HCT116 (cell line): Measurements from ENCODE around the gene STK32B. TPM values are rescaled to one million over a fixed set of nuclear protein-coding genes. Genes with fewer than 3 reads are reported as not detected.

Source experiments
- ATAC-seq: fragments of 200-7000 bp; cut with Tn5 transposase; 2 replicates; pipeline ENCODE4 v1.9.1; 2020; ENCODE audit warnings: mild to moderate bottlenecking, moderate library complexity
- BruUV-seq: library from RNA; stranded (reverse); fragments of 400-500 nt; replicated peaks from 2 replicates; lab custom pipeline; 2021; lab: Mats Ljungman, UMichigan
- CTCF ChIA-PET: fragments of 300-600 bp; sonication (Branson Sonifier 250); formaldehyde crosslinking; loops from one replicate; lab custom pipeline; 2021; ENCODE audit warnings: antibody characterized with exemption; lab: Charles Lee
- POLR2A ChIA-PET: fragments of 300-600, 350-600 bp; sonication (Branson Sonifier 250); formaldehyde crosslinking; loops from one replicate; lab custom pipeline; 2021; ENCODE audit warnings: antibody characterized with exemption; lab: Charles Lee
- RAD21 ChIA-PET, 2 experiments: fragments of 300-600 bp; sonication (Branson Sonifier 250); formaldehyde crosslinking; loops; one replicate each; lab custom pipeline; 2023; ENCODE audit warnings: low total read pairs in 2 of 2; ENCODE audit not compliant: uncharacterized antibody in 2 of 2, unreplicated experiment in 2 of 2, low non-redundant PET in 1 of 2; lab: Charles Lee
- DNase-seq: peaks from one replicate; pipeline ENCODE4 v3.0.0-alpha.2; 2010; ENCODE audit warnings: low read depth, low spot score
- H2AFZ ChIP-seq: fragments of 200-600 bp; shearing (Covaris generic), sonication (generic); 2 replicates; pipeline ENCODE4 v1.6.1; 2017; ENCODE audit warnings: low read depth, mixed run types, mixed read lengths, antibody characterized with exemption, low read length; ENCODE audit not compliant: poor library complexity, severe bottlenecking
- H3K27ac ChIP-seq: 2 replicates; pipeline ENCODE4 v1.5.1; 2012; ENCODE audit warnings: low read depth, low read length
- H3K27me3 ChIP-seq: fragments of 200-600 bp; sonication (generic); 2 replicates; pipeline ENCODE4 v1.6.1; 2016; ENCODE audit warnings: mixed run types, low read length, mixed read lengths; ENCODE audit not compliant: insufficient read depth
- H3K36me3 ChIP-seq, 2 experiments: fragments of 200-500 bp in 1 of 2; fragments of 200-600 bp in 1 of 2; sonication (Bioruptor generic) in 1 of 2; sonication (generic) in 1 of 2; 2 replicates each; pipeline versions ENCODE4 v1.5.1 to v1.6.1; 2014 to 2016; ENCODE audit warnings: low read length in 2 of 2, inconsistent platforms in 1 of 2, mixed read lengths in 1 of 2, mixed run types in 1 of 2; ENCODE audit not compliant: insufficient read depth in 2 of 2, control insufficient read depth in 1 of 2
- H3K4me1 ChIP-seq, 2 experiments: fragments of 200-600 bp in 1 of 2; sonication (generic) in 1 of 2; 2 replicates each; pipeline versions ENCODE4 v1.5.1 to v1.6.1; 2012 to 2017; ENCODE audit warnings: low read length in 2 of 2, inconsistent platforms in 1 of 2, mild to moderate bottlenecking in 1 of 2, mixed read lengths in 1 of 2, mixed run types in 1 of 2, moderate library complexity in 1 of 2; ENCODE audit not compliant: insufficient read depth in 2 of 2, control insufficient read depth in 1 of 2
- H3K4me2 ChIP-seq: fragments of 200-600 bp; sonication (generic); 2 replicates; pipeline ENCODE4 v1.6.1; 2017; ENCODE audit warnings: mixed run types, low read length, mixed read lengths
- H3K4me3 ChIP-seq, 2 experiments: fragments of 200-600 bp in 1 of 2; sonication (generic) in 1 of 2; replicated peaks in 1 of 2; 2 replicates each; pipeline ENCODE4 v1.5.1; 2011 to 2016; ENCODE audit warnings: low read length in 2 of 2, control low read depth in 1 of 2, low read depth in 1 of 2, mild to moderate bottlenecking in 1 of 2, mixed read lengths in 1 of 2, mixed run types in 1 of 2
- H3K79me2 ChIP-seq: fragments of 200-600 bp; sonication (generic); 2 replicates; pipeline ENCODE4 v1.6.1; 2017; ENCODE audit warnings: mild to moderate bottlenecking, mixed run types, low read length, moderate library complexity, mixed read lengths; ENCODE audit not compliant: insufficient read depth
- H3K9ac ChIP-seq: fragments of 200-600 bp; sonication (generic); 2 replicates; pipeline ENCODE4 v1.6.1; 2016; ENCODE audit warnings: low read length, mixed read lengths
- H3K9me2 ChIP-seq: fragments of 200-600 bp; sonication (generic), shearing (Covaris generic); 2 replicates; pipeline ENCODE4 v1.6.1; 2017; ENCODE audit warnings: mixed run types, mild to moderate bottlenecking, moderate library complexity; ENCODE audit not compliant: insufficient read depth
- H3K9me3 ChIP-seq, 2 experiments: fragments of 200-500 bp in 1 of 2; fragments of 200-600 bp in 1 of 2; sonication (Bioruptor generic) in 1 of 2; sonication (generic) in 1 of 2; 2 replicates each; pipeline ENCODE4 v1.6.1; 2014 to 2017; ENCODE audit warnings: low read length in 2 of 2, mixed read lengths in 2 of 2, inconsistent platforms in 1 of 2, low read depth in 1 of 2, mild to moderate bottlenecking in 1 of 2, mixed run types in 1 of 2, moderate library complexity in 1 of 2; ENCODE audit not compliant: control insufficient read depth in 1 of 2, insufficient read depth in 1 of 2
- H4K20me1 ChIP-seq: fragments of 200-600 bp; sonication (generic), shearing (Covaris generic); 2 replicates; pipeline ENCODE4 v1.6.1; 2017; ENCODE audit warnings: mixed run types, mild to moderate bottlenecking, moderate library complexity; ENCODE audit not compliant: insufficient read depth
- CBX3 ChIP-seq: IDR thresholded peaks from 2 replicates; pipeline ENCODE4 v1.6.1; 2012; ENCODE audit warnings: low read depth
- CEBPB ChIP-seq: IDR thresholded peaks from 2 replicates; pipeline ENCODE4 v1.6.1; 2012; ENCODE audit warnings: low read depth
- CTCF ChIP-seq, 3 experiments: fragments of 200-600 bp in 1 of 3; sonication (generic) in 1 of 3; IDR thresholded peaks in 2 of 3; conservative IDR thresholded peaks in 1 of 3; 2 replicates each; pipeline ENCODE4 v1.5.1; 2012 to 2017; ENCODE audit warnings: low read depth in 2 of 3, low read length in 2 of 3, antibody characterized with exemption in 1 of 3, borderline replicate concordance in 1 of 3, control low read depth in 1 of 3, mild to moderate bottlenecking in 1 of 3, mixed read lengths in 1 of 3, mixed run types in 1 of 3, moderate library complexity in 1 of 3; ENCODE audit not compliant: insufficient read depth in 1 of 3
- EZH2 ChIP-seq: fragments of 200-600 bp; sonication (generic); IDR thresholded peaks from 2 replicates; pipeline ENCODE4 v1.6.1; 2017; ENCODE audit warnings: antibody characterized with exemption, mixed run types
- RAD21 ChIP-seq: IDR thresholded peaks from 2 replicates; pipeline ENCODE4 v1.6.1; 2012; ENCODE audit warnings: low read depth, mild to moderate bottlenecking
- SRF ChIP-seq: IDR thresholded peaks from 2 replicates; pipeline ENCODE4 v1.6.1; 2012; ENCODE audit warnings: low read depth
- TCF7L2 ChIP-seq: IDR thresholded peaks from 2 replicates; pipeline ENCODE4 v1.7.0; 2011; ENCODE audit warnings: borderline replicate concordance, inconsistent platforms; ENCODE audit not compliant: insufficient read depth, insufficient read length; ENCODE audit errors: extremely low read depth
- ZFX ChIP-seq: fragments of 450-650 bp; IDR thresholded peaks from 2 replicates; pipeline ENCODE4 v1.6.1; 2017
- ZNF274 ChIP-seq: fragments of 200-500 bp; sonication (Bioruptor generic); IDR thresholded peaks from 2 replicates; pipeline ENCODE4 v1.6.1; 2014; ENCODE audit warnings: mild to moderate bottlenecking, low read depth, low read length, inconsistent platforms
- intact Hi-C: fragments of 100-400 bp; cut with micrococcal nuclease; formaldehyde crosslinking; loops from 2 replicates; pipeline ENCODE4 v1.10.0; 2022
- total RNA-seq: library from RNA; stranded (reverse); gene quantifications from one replicate; pipeline ENCODE4 v1.2.1, GENCODE V29; 2021; ENCODE audit not compliant: unreplicated experiment

The STK32B gene
- total RNA-seq, 1 experiment from 2014 or later, result not detected

DNA sequence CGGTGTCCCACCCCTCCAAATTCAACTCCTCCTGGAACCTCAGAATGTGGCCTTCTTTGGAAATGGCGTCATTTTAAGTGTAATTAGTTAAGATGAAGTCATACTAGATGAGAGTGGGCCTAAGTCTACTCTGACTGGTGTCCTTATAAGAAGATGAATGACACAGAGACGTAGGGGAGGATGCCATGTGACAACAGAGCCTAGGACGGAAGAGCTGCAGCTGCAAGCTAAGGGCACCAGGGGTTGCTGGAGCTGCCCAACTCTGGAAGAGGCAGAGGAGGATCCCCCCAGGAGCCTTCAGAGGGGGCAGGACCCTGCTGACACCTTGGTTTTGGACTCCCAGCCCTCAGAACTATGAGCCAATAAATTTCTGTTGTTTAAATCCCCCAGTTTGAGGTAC lies 115.1 kb downstream of the STK32B start:
- H3K9me3 ChIP-seq, result no peaks in the 10 kb centered on the region
- ATAC-seq, result 0 out of 2 replicates have a peak, but pooled peaks have one; percentile 38
- intact Hi-C loops, result no loop called here
- BruUV-seq, result no TSS peak
- H3K9ac ChIP-seq, result no peak overlapping the region
- CTCF ChIA-PET, result no interaction called here
- TF ChIP-seq EZH2, result no peak
- TF ChIP-seq TCF7L2, result no peak
- no peak for TF ChIP-seq ZFX
- TF ChIP-seq SRF, result no peak
- no peak for TF ChIP-seq ZNF274
- no peak for TF ChIP-seq RAD21
- TF ChIP-seq CBX3, result no peak
- no peak for TF ChIP-seq CTCF (IDR thresholded peaks at IDR 0.05 in 2 of 3, conservative IDR thresholded peaks at IDR 0.05 in 1 of 3; ENCODE audit: borderline replicate concordance in 1 of 3, insufficient read depth in 1 of 3, low read depth in 2 of 3, low read length in 2 of 3)
- TF ChIP-seq CEBPB, result no peak
- TF ChIP-seq, all 23 proteins: peak for 0
- H4K20me1 ChIP-seq, result no peaks in the 10 kb centered on the region
- DNase-seq, result no peak
- H3K4me1 ChIP-seq, result peaks cover 3 to 7% of the 10 kb centered on the region in 2 experiments; a peak in 2 of 4 replicates
- no peaks in the 10 kb centered on the region for H3K36me3 ChIP-seq
- no peak overlapping the region for H3K4me3 ChIP-seq
- H3K4me2 ChIP-seq, result no peak overlapping the region
- H3K27me3 ChIP-seq, result peaks cover 42% of the 10 kb centered on the region
- ChIA-PET RAD21 (no interaction called here), POLR2A (no interaction called here)
- H2AFZ ChIP-seq, result no peak overlapping the region
- no peaks in the 10 kb centered on the region for H3K79me2 ChIP-seq
- H3K9me2 ChIP-seq, result no peaks in the 10 kb centered on the region
- no peak overlapping the region for H3K27ac ChIP-seq
